DMS153 (cell line): ENCODE results near the gene JAKMIP1.

Experiments
- DNase-seq: peaks from one replicate; lab custom pipeline; 2025; lab: John Stamatoyannopoulos, UW

JAKMIP1 gene

DNA sequence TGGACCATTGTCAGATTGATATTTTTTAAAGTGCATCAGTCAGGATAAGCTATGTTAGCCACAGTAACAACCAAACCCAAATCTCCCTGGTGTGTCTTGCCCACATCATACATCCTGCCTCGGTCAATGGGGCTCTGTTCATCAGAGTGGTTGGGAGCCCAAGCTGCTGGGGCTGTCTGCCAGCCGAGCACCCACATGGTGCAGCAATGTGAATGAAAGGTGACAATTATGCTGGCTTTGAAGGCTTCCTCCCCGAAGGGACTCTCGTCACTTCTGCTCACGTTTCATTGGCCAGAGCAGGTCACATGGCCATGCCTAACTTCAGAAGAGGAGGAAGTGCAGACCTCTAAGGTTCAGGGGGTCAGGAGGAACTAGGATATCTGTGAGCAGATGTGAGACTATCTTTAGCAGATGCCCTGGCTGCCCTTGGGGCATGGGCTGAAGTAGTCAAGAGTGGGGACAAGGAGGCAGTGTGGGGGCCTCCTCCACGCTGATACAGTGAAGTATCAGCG is 1.3 kb upstream of the JAKMIP1 start:
- DNase-seq, result no peak

DNA sequence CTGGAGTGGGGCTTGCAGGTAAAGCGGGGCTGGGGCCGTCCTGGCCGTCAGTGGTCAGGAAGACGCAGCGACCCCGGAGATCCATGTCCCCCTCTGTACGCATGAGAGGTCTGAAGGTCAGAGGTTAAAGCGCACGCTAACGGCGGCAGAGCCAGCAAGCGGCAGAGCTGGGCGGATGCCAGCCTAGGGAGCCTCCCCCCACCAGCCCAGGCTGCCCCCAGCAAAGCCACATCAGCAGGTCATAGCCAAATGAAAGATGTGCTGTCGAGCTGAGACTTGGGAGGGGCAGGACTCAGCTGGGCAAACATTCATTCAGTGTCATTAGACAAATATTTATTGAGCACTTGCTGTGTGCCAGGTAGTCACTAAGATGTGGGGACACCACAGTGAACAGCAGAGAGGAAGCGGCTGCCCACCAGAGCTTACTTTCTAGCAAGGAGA is 593 bp upstream of the JAKMIP1 start:
- DNase-seq, result no peak

DNA sequence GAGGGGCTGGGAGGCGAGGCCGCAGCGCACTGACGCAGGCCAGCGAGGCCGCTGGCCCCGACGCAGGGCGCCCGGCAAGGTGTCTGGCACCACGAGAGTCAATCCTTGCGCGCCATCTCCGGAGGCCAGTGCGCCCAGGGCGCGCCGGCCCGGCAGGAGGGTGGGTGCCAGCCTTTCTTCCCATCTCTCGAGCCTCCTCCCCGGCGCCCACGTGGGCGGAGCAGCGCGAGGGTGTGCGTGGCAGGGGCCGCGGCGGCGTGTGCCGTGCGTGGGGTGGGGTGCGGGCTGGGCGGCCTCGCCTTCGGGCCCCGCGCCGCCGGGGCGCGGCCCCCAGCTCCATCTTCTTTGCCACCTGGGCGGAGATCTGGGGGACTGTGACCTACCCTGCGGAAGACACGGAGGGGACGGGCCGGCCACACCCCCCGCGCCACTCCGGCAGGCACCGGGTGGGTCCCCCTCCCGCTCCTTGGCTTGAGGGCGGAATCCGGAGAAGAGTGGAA is 877 bp downstream of the JAKMIP1 start:
- DNase-seq, result no peak

DNA sequence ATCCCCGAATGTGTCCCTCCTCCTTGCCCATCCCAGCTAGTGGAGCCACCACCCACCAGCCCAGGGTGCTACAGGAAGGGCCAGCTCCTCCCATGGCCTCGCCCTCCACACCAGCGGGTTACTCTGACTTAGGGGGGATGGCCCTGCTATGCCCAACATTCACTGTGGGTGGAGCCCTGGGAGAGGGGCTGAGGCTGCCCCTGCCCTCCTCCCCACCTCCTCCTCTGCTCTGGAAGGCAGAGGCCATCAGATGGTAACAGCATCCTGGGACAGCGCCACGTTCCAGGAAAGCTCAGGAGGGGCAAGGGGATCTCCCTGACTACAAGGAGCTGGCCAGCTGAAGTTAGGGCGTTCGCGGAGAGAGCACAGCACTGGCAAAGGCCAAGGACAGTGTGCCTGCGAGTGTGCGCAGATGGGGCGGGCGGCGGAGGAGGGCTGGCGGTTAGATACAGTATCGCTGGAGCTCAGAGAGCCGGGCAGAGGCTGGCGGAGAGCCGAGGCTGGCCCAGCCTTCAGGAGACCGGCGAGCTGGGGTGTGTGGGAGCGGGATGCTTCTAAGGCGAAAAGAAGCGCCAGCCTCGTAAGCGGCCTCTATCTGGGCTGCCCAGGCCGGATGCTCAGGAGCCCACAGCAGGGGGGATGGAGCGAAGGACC is 1.5 kb downstream of the JAKMIP1 start:
- DNase-seq, result no peak

DNA sequence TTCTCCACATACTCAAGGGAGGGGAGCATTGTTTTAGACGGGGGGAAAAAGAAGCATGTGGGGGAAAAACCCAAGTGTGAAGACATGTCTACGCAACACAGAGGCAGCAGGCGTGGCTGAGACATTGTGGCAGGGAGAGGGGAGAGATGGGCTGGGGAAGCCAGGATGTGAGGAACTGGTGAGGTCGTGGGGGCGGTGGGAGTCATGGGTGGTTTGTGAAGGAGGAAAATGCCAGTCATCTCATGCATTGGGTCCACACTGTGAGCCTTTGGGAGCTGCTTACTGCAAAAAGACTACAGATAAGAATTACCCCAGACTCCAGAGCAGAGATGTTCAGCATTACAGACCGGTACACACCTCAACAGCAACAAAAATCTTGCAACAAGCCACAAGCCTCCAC is 2.1 kb downstream of the JAKMIP1 start:
- no peak for DNase-seq

DNA sequence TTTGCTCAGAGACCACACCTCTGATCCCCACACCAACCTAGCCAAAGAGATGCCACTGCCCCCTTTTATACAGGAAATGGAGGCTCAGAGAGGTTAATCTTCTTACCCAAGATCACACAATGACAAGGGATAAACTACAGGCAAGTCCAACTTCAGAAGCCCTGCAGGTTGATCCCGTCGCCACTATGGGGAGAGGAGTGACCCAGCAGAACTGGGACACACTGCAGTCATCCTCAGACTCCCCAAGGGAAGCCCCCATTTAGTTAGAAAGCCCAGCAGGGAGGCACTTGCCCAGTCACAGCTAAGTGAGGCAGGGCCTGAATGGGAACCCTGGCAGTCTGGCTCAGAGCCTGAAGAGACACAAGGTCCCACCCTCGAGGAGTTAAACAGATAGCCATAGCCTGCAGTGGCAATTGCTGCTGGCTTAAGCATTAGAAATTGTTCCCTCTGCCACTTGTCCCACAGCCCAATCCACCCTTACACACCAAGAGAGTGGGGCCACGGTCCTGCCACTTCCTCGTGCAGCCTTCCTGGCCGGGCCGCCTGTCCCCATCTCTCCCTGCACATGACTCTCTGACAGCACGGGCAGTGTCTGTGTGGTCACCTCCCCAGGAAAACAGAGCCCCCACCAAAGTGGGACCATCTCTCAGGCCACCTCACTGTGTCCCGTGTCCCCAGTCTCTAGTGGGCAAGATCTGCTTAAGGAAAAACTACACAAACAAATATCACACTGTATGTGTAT is 2.7 kb downstream of the JAKMIP1 start:
- DNase-seq, result no peak

DNA sequence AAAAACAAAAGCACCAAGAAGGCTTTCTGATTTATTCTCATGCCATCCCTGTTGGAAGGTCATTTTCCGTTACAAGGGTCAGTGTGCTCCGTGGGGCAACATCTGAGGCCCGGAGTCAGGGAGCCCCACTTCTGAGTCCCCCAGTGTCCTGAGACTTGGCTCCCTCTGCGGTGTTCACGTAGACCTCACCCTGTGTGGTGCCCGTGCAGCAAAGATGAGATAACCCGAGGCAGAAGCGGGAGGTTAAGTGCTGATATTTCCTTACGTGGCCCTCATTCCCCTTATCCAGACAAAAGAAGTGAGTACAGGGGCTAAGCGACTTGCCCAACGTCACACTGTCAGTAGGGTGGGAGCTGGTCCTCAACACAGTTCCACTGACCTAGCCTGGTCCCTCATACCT is 3.5 kb downstream of the JAKMIP1 start:
- no peak for DNase-seq

DNA sequence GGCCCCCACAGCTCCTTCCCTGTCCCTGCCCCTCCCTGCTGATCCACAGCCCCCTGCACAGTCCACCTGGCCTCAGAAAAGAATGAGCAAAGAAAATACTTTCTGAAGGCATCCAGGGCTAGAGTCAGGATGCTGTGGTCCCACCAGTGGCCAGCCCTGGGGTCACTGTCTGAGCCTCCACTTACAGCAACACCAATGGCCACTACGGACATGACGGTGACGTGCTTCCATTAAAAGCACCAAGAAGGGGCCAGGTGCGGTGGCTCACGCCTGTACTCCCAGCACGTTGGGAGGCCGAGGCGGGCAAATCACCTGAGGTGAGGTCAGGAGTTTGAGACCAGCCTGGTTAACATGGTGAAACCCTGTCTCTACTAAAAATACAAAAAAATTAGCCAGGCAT is 4.0 kb downstream of the JAKMIP1 start:
- no peak for DNase-seq

DNA sequence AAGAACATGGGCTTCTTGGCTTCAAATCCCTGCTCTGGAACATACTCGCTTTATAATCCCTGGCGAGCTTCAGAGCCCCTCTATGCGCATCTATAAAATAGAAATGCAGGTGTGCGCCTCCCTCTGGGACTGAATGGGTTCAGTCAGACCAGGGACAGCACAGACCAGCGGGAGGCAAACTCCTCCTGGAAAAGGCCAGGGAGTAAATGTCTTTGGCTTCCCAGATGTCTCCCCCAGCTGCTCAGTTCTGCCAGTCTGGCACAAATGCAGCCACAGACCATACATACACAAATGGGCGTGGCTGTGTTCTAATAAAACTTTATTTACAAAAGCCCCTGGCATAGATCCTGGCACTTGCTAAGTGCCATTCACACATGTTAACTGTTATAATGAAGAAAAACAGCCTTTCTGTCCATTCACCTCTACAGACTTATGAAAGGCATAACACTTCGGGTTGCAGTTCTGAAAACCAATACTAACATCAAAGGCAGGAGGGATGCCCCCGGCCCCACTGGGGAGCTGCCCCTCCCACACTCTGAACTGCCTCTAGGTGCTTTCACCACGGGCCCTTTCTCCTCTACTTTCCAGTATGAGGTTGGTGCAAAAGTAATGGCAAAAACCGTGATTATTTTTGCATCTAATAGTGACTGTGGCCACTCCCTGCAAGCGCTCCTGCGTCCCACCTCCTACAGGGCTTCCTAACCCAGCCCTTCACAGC is 4.6 kb downstream of the JAKMIP1 start:
- no peak for DNase-seq

DNA sequence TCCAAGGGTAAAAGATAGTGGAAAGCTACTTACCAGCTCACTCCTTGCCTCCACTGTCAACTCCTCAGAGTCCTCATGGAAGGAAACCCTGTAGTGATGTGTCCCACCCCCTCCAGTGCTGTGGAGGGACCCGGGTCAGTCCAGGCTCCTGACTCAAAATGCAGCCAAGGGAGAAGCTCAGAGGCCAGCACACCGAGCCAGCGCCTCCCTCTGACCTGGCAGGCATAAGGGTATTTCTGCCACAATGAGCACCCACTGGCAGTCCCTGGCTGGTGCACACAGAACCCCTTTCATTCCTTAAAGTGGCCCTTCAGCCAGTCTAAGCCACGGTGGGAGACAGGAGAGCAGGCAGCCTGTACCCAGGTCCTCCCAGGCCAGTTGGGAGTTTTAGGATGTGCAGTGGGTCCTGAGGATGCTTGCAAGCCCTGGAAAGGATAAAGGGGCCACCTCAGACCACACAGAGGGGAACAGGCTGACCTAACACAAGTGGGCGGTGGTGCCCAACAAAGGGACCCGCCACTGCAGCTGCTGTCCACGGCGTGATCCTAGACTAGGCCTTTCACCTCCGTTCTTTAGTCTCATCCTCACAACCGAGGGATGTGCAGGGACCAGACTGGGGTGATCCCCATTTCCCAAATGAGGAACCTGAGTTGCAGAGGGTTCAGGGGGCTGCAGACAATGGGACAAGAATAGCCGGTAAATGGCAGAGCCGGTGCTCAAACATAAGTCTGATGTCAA is 5.7 kb downstream of the JAKMIP1 start:
- DNase-seq, result no peak

DNA sequence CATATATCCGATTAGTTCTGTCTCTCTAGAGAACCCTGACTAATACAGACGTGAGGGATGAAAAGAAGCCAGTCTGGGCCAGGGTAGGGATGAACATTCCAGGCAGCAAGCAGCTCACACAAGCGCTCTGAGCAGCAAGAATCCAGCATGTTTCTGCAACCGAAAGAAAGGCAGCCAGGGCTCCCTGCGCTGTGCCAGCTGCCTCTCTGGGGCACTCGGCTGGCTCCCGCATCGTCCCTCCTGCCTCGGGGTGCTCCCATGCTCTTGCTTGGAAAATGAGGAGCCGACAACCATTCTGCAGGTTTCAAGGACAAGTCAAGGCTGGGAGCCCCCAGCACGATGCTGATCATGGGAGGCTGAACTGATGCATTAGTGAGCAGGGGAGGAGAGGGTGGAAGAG is 7.0 kb downstream of the JAKMIP1 start:
- DNase-seq, result no peak

DNA sequence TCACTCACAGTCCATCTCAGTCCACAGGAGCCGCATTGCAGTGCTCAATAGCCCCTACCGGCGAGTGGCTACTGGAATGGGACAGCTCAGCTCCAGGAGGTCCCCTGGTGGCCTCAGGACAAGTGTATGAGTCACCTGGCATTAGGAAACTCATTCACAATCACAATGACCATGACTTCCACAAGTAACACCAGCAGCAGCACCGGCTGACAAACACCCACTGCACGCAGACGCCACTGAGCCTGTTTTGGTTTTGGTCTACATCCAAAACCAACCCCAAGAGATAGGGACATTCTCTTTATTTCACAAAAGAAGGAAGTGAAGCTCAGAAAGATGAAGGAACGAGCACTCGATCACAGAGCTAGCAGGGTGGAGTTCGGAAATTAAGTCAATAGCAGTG is 8.1 kb downstream of the JAKMIP1 start:
- no peak for DNase-seq

DNA sequence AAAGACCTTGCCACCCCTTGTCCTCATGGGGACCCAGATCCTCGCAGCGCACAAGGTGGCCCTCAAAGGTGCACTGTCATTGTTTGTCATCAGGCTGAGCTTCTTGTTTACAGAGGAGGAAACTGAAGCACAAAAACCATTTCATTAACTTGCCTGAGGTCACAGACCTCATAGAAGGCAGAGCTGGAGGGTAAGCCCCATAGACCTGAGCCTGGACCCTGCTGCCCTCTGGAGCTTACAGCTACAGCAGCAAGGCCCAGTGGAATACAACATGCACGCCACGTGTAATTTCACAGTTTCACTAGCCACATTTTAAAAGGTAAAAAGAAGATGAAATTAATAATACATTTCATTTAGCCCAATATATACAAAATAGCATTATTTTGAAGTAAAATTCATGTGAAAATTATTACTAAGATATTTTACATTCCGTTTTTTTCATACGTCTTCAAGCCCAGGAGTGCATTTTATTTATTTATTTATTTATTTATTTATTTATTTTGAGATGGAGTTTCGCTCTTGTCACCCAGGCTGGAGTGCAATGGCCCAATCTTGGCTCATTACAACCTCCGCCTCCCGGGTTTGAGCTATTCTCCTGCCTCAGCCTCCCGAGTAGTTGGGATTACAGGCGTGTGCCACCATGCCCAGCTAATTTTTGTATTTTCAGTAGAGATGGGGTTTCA is 8.8 kb downstream of the JAKMIP1 start:
- no peak for DNase-seq

DNA sequence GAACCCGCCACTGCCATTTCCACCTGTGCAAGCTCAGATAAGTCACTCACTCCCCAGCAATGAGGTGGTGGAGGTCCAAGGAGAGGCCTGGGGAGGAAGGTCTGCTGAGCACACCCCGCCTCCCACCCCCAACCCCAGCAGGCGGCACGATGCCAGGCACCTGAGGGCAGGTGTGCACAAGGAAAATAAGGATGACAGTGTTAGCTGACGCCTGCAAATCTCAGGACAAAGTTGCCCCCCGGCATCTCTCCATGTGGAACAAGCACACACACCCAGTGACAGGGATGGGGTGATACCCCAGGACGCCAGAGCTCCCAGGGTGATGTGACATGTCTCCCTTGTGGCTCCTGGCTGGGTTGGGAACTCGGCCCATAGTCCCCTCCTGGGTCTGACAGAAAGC is 9.9 kb downstream of the JAKMIP1 start:
- no peak for DNase-seq

DNA sequence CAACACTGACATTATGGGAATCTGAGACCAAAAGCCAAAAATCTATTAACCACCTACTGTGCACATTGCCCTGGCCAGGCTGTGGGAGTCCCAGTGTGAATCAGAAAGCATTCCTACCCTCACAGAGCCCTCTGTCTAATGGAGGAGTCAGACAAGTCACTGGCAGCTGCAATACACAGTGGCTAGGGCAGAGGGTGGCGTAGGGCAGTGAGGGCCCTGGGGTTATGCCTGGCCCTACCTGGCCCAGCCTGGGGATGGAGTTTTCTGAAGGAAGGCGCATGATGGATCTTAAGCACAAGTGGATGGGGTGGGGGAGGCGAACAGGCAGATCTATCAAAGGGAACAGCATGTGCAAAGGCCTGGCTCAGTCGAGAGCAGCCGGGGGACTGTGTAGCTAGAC is 10.8 kb downstream of the JAKMIP1 start:
- DNase-seq, result no peak

DNA sequence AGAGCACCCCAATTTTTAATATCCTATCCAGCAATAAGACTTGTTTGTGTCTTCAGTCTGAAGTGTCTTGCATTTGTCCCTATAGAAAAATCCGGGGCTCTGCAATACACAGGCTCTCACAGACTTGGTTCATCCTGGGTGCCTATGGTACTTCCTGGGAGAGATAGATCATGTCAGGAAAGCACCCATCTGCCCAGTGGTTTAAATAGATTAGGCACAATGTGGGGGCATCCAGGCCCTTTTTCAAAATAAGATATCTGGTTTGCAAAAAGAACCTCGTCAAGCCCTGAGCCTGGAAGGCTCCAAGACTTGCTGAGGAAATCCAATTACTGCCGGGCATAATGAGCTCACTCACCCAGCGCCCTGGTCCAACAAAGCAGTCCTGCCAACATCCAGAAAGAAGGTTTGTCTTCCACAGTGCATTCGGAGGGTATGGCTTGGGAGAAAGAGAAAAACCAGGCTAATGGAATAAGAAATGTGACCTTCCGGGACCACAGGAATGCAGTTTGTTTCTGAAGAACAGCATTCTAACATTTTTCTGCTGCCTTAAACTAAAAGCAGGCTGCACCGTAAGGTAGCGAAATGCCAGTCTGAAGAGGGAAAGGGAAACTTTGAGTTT is 11.6 kb downstream of the JAKMIP1 start:
- no peak for DNase-seq

DNA sequence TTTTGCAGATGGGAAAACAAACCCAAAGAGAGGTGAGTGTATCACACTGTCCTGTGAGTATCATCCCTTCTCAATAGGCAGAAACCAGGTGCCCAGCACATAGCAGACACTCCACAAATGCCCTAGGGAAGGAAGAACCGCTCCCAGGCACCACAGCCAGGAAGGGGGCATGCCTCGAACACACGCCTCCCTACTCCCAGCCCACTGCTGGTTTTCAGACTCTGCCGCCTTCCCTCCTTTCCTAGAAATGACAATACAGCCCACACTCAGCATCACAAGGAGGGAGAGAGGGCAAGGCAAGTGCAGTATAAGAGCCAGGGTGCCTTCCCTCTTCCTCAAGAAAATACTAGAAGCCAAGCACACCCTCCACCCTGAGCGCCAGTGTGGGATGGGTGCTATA is 16.2 kb downstream of the JAKMIP1 start:
- no peak for DNase-seq

DNA sequence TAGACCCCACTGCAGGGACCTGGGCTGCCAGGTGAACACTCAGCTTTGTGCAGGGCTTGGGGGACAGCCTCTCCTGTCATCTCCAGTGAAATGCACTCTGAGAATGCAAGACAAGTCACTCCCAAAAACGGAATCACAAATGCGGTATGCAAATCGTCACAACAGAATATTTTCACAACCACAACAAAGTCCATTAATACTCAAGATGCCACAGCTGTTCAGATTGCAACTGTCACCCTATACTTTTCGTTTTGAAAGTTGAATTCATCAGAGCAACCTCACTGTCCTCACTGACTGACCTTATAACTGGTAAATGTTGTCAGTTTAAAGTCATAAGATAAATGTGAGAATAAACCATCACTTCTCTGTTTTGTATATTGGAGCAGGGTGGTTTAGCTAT is 16.6 kb downstream of the JAKMIP1 start:
- no peak for DNase-seq

DNA sequence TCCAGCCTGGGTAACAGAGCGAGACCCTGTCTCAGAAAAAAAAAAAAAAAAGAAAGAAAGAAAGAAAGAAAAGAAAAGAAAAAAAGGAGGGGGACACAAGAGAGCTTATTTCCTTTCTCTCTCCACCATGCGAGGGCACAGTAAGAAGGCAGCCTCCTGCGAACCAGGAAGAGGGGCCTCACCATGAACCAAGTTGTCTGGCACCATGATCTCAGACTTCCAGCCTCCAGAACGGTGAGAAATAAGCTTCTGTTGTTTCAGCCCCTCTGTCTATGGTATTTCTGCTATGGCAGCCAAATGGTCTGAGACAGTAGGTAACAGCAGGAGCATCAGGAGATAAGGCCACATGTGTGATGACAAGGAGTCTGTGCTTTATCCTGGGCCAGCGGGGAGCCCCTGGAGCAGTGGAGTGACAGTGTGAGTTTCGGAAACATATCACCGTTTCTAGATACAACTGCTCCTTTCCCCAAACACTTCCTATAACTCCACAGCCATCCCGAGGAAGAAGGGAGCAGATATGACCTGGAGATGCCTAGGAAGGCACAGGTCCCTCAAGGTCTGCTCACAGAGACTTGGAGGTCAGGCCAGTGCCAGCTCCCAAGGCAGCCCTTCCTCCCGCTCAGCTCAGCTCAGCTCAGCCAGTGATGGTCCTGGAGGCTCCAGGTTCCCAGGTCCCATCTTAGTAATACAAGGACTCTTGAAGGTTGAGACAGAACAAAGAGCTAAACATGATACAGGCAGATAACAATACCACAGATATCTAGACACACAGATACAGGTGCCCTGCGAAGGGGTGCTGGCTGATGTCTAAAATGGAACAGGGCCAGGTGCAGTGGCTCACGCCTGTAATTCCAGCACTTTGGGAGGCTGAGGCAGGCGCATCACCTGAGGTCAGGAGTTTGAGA is 17.7 kb downstream of the JAKMIP1 start:
- no peak for DNase-seq
